HFFc6 (cell line): ENCODE data around the gene TWIST2. TPM values are rescaled to one million over a fixed set of nuclear protein-coding genes. Genes with fewer than 3 reads are reported as not detected.

Experiments used
- DNase-seq: peaks from one replicate; pipeline ENCODE4 v3.0.0-alpha.2; 2018
- H3K27ac Mint-ChIP-seq: 2 replicates; pipeline ENCODE4 v1.8.0; 2020; ENCODE audit warnings: mild to moderate bottlenecking, mixed read lengths
- H3K27me3 Mint-ChIP-seq: 2 replicates; pipeline ENCODE4 v1.8.0; 2021; ENCODE audit warnings: mild to moderate bottlenecking, moderate library complexity, mixed read lengths; ENCODE audit not compliant: insufficient read depth
- H3K36me3 Mint-ChIP-seq: 2 replicates; pipeline ENCODE4 v1.8.0; 2021; ENCODE audit warnings: low read depth, mixed read lengths
- H3K4me1 Mint-ChIP-seq: 2 replicates; pipeline ENCODE4 v1.8.0; 2020; ENCODE audit warnings: low read depth, mixed read lengths
- H3K4me3 Mint-ChIP-seq: 2 replicates; pipeline ENCODE4 v1.8.0; 2020; ENCODE audit warnings: mild to moderate bottlenecking, moderate library complexity, mixed read lengths
- H3K9me3 Mint-ChIP-seq: 2 replicates; pipeline ENCODE4 v1.8.0; 2020; ENCODE audit warnings: mild to moderate bottlenecking, mixed read lengths
- total RNA-seq, 6 experiments: library from RNA; stranded (reverse); fragmentation: NEBNext Ultra II Directional; extraction: Animal tissue kit (Norgen Biotek cat#: 25700); gene quantifications; 2 replicates in 1 of 6; 3 replicates in 5 of 6; pipeline ENCODE4 v1.2.3, GENCODE V29; 2021
- TF ChIP-seq, protein P1 (sequence below): fragments of 200-600 bp; sonication (generic); IDR thresholded peaks from 2 replicates; pipeline ENCODE4 v1.5.0; 2021; ENCODE audit warnings: antibody characterized with exemption, mild to moderate bottlenecking

The TWIST2 gene
- total RNA-seq, 6 experiments from 2014 or later: 127 to 146 (median 137) TPM

DNA sequence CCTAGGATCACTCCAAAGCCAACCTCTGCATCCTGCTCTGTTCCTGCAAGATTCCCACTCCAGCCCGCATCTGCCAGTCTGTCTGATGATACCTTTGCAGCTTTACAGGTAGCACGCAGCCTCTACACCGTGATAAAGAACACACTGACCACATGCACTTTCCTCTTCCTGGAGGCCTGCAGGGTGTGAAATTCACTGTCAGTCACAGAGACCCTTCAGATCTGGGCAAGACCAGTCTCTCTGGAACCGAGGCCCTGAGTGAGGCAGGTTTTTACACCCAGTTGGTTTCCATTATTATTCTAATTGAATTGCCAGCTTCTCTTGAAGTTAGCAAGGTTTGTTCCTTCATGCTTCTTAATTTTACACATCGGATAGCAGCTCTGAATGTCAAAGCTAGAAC lies 30.5 kb upstream of the TWIST2 start:
- H3K4me1 Mint-ChIP-seq: peaks cover 28% of the 10 kb centered on the region
- TF ChIP-seq, protein P1, sequence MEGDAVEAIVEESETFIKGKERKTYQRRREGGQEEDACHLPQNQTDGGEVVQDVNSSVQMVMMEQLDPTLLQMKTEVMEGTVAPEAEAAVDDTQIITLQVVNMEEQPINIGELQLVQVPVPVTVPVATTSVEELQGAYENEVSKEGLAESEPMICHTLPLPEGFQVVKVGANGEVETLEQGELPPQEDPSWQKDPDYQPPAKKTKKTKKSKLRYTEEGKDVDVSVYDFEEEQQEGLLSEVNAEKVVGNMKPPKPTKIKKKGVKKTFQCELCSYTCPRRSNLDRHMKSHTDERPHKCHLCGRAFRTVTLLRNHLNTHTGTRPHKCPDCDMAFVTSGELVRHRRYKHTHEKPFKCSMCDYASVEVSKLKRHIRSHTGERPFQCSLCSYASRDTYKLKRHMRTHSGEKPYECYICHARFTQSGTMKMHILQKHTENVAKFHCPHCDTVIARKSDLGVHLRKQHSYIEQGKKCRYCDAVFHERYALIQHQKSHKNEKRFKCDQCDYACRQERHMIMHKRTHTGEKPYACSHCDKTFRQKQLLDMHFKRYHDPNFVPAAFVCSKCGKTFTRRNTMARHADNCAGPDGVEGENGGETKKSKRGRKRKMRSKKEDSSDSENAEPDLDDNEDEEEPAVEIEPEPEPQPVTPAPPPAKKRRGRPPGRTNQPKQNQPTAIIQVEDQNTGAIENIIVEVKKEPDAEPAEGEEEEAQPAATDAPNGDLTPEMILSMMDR: no peak
- no peak for DNase-seq
- H3K27me3 Mint-ChIP-seq: peaks cover 30% of the 10 kb centered on the region
- no peak overlapping the region for H3K4me3 Mint-ChIP-seq
- no peaks in the 10 kb centered on the region for H3K36me3 Mint-ChIP-seq
- no peak overlapping the region for H3K27ac Mint-ChIP-seq
- H3K9me3 Mint-ChIP-seq: 0 out of 2 replicates have a peak, but pooled peaks cover 3% of the 10 kb centered on the region

DNA sequence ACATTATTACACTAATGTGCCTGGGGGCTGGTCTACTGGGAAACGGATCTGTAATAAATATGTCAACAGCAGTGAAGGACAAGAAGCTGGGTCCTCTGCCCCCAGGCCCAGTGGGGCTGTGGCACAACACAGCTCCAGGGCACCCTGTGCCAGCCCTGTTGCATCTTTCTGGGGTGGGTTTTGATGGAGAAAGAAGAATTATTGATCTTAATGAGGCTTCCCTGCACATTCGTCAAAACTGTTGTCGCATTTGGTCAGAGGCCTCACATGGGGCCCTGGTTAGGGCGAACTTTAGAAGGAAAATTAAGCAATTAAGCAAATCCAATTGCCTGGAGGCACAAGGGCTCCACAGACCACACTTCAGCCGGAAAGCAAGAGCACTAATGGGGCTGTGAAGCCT lies 30.0 kb upstream of the TWIST2 start:
- Mint-ChIP-seq H3K36me3 (no peaks in the 10 kb centered on the region), H3K4me3 (no peak overlapping the region), H3K9me3 (0 out of 2 replicates have a peak, but pooled peaks cover 3% of the 10 kb centered on the region), H3K27ac (no peak overlapping the region), H3K27me3 (peaks cover 27% of the 10 kb centered on the region), H3K4me1 (peaks cover 28% of the 10 kb centered on the region)
- TF ChIP-seq, protein P1: no peak
- DNase-seq: no peak

DNA sequence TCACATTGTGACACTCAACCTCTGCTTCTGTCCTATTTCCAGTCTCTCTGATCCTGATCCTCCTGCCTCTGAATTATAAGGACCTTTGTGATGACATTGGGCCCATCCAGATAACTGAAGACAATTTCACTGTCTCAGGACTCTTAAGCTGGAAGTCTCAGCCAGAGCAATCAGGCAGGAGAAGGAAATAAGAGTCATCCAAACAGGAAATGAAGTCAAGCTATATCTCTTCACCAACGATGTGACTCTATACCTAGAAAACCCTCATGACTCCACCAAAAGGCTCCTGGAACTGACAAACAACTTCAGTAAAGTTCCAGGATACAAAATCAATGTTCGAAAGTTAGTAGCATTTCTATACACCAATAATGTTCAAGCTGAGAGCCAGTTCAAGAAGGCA lies 29.3 kb upstream of the TWIST2 start:
- TF ChIP-seq, protein P1: no peak
- Mint-ChIP-seq H3K9me3 (0 out of 2 replicates have a peak, but pooled peaks cover 3% of the 10 kb centered on the region), H3K27ac (no peak overlapping the region), H3K36me3 (no peaks in the 10 kb centered on the region), H3K27me3 (peaks cover 29% of the 10 kb centered on the region), H3K4me3 (no peak overlapping the region), H3K4me1 (peaks cover 28% of the 10 kb centered on the region)
- no peak for DNase-seq

DNA sequence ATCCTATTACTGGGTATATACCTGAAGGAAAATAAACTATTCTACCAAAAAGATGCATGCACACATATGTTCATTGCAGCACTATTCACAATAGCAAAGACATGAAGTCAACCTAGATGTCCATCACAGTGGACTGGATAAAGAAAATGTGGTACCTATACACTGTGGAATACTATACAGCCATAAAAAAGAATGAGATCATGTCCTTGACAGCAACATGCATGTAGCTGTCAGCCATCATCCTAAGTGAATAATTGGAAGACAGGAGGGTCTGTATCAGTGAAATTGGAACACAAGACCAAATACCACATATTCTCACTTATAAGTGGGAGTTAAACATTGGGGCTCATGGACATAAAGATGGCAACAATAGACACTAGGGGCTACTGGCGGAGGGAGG lies 27.7 kb upstream of the TWIST2 start:
- TF ChIP-seq, protein P1: no peak
- Mint-ChIP-seq H3K27ac (no peak overlapping the region), H3K36me3 (peaks cover 7% of the 10 kb centered on the region; the same call in 1 of the 2 replicates), H3K4me1 (peaks cover 28% of the 10 kb centered on the region), H3K9me3 (peaks cover 15% of the 10 kb centered on the region), H3K4me3 (no peak overlapping the region), H3K27me3 (peaks cover 37% of the 10 kb centered on the region)
- DNase-seq: no peak

DNA sequence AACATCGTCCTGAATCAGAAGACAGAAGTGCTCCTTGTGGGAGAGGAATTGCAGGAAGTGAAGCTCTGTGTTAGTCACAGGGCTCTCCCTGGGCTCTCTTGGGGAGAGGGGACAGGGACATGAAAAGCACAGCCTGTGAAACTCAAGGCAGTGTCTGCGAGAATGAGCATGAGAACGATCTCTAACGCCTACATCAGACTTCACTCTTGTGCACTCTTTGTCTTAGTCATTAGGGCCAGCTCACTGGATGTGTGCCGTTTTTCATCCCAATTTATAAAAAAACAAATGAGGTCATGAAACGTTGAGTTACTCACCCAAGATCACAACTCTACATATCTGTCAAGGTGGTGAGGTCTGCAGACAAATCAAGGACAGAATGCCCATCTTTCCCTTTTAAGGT lies 27.0 kb upstream of the TWIST2 start:
- Mint-ChIP-seq H3K27me3 (peaks cover 31% of the 10 kb centered on the region), H3K4me3 (no peak overlapping the region), H3K9me3 (peaks cover 15% of the 10 kb centered on the region), H3K27ac (no peak overlapping the region), H3K4me1 (peaks cover 28% of the 10 kb centered on the region), H3K36me3 (peaks cover 7% of the 10 kb centered on the region; the same call in 1 of the 2 replicates)
- TF ChIP-seq, protein P1: no peak
- DNase-seq: no peak

DNA sequence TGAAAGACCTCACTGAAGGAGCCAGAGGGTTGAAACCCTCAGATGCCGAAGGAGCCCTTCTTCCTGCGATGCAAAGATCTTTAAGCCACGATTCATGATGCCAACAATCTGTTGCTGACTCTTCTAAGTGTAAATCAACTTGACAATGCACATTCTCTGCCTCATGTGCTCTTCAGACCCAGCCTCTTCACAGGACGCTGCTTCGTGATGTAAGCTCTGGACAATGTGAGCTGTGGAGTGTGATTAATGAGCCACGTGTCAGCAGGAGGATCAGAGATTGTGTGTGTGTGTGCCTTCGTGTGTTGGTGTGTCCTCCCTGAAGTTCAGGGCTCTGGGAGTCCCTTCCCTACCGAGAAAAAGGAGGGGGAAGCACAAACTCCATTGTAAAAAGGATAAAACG lies 26.5 kb upstream of the TWIST2 start:
- TF ChIP-seq, protein P1: no peak
- H3K36me3 Mint-ChIP-seq: peaks cover 7% of the 10 kb centered on the region; the same call in 1 of the 2 replicates
- peaks cover 28% of the 10 kb centered on the region for H3K4me1 Mint-ChIP-seq
- no peak overlapping the region for H3K4me3 Mint-ChIP-seq
- peak; percentile 35 for DNase-seq
- no peak overlapping the region for H3K27ac Mint-ChIP-seq
- peaks cover 15% of the 10 kb centered on the region for H3K9me3 Mint-ChIP-seq
- H3K27me3 Mint-ChIP-seq: peaks cover 31% of the 10 kb centered on the region
